Mesenchymal stem cell (in vitro differentiated cells and primary cell): Measurements from ENCODE around the gene UVSSA.

Source experiments
- DNase-seq: peaks from one replicate; pipeline ENCODE4 v3.0.0-alpha.2; 2013
- H2AFZ ChIP-seq: one replicate; pipeline ENCODE4 v1.6.1; 2013; ENCODE audit warnings: low read depth, mild to moderate bottlenecking, control low read depth, inconsistent platforms, low read length, moderate library complexity
- H2AK5ac ChIP-seq: 2 replicates; pipeline ENCODE4 v1.6.1; 2013; ENCODE audit warnings: low read length, moderate library complexity, mild to moderate bottlenecking, inconsistent platforms; ENCODE audit not compliant: severe bottlenecking
- H2BK120ac ChIP-seq: one replicate; pipeline ENCODE4 v1.6.1; 2013; ENCODE audit warnings: low read depth, mild to moderate bottlenecking, inconsistent platforms, low read length, moderate library complexity
- H2BK12ac ChIP-seq, 2 experiments: one replicate each; pipeline ENCODE4 v1.6.1; 2013; ENCODE audit warnings: inconsistent platforms in 2 of 2, low read length in 2 of 2, mild to moderate bottlenecking in 2 of 2, moderate library complexity in 2 of 2, control low read depth in 1 of 2
- H2BK15ac ChIP-seq: one replicate; pipeline ENCODE4 v1.6.1; 2013; ENCODE audit warnings: mild to moderate bottlenecking, low read depth, inconsistent platforms; ENCODE audit not compliant: poor library complexity, severe bottlenecking
- H2BK5ac ChIP-seq: 2 replicates; pipeline ENCODE4 v1.6.1; 2013; ENCODE audit warnings: low read depth, mild to moderate bottlenecking, low read length, control low read depth, inconsistent platforms; ENCODE audit not compliant: poor library complexity, severe bottlenecking
- H3K14ac ChIP-seq, 2 experiments: one replicate each; pipeline ENCODE4 v1.6.1; 2013; ENCODE audit warnings: inconsistent platforms in 2 of 2, low read length in 2 of 2, control low read depth in 1 of 2, mild to moderate bottlenecking in 1 of 2, moderate library complexity in 1 of 2
- H3K18ac ChIP-seq, 2 experiments: one replicate each; pipeline ENCODE4 v1.6.1; 2013; ENCODE audit warnings: inconsistent platforms in 2 of 2, low read length in 2 of 2, control low read depth in 1 of 2, low read depth in 1 of 2, mild to moderate bottlenecking in 1 of 2
- H3K23ac ChIP-seq, 2 experiments: one replicate each; pipeline ENCODE4 v1.6.1; 2013; ENCODE audit warnings: inconsistent platforms in 2 of 2, low read length in 2 of 2, mild to moderate bottlenecking in 2 of 2, moderate library complexity in 2 of 2, control low read depth in 1 of 2
- H3K27ac ChIP-seq: 2 replicates; pipeline ENCODE4 v1.5.1; 2013; ENCODE audit warnings: mild to moderate bottlenecking, moderate library complexity, low read length, control low read depth, inconsistent platforms; ENCODE audit not compliant: poor library complexity, severe bottlenecking
- H3K27me3 ChIP-seq, 2 experiments: 2 replicates each; pipeline versions ENCODE4 v1.6.1 to v1.7.0; 2013; ENCODE audit warnings: low read length in 2 of 2, mild to moderate bottlenecking in 2 of 2, moderate library complexity in 2 of 2, control low read depth in 1 of 2, inconsistent platforms in 1 of 2; ENCODE audit not compliant: control insufficient read depth in 1 of 2, insufficient read depth in 1 of 2
- H3K36me3 ChIP-seq, 2 experiments: 2 replicates each; pipeline versions ENCODE4 v1.6.1 to v1.7.0; 2013; ENCODE audit warnings: low read length in 2 of 2, control low read depth in 1 of 2, inconsistent platforms in 1 of 2, low read depth in 1 of 2, mild to moderate bottlenecking in 1 of 2; ENCODE audit not compliant: insufficient read depth in 2 of 2, control insufficient read depth in 1 of 2
- H3K4ac ChIP-seq, 2 experiments: one replicate each; pipeline ENCODE4 v1.6.1; 2013; ENCODE audit warnings: inconsistent platforms in 2 of 2, low read length in 2 of 2, mild to moderate bottlenecking in 2 of 2, moderate library complexity in 2 of 2, control low read depth in 1 of 2, low read depth in 1 of 2
- H3K4me1 ChIP-seq: 2 replicates; pipeline ENCODE4 v1.6.1; 2013; ENCODE audit warnings: low read depth, low read length, control low read depth; ENCODE audit not compliant: control insufficient read depth, insufficient read depth
- H3K4me2 ChIP-seq: 2 replicates; pipeline ENCODE4 v1.6.1; 2013; ENCODE audit warnings: low read length, mild to moderate bottlenecking, inconsistent platforms; ENCODE audit not compliant: poor library complexity, severe bottlenecking
- H3K4me3 ChIP-seq, 2 experiments: 2 replicates each; pipeline versions ENCODE4 v1.5.1 to v1.7.0; 2013; ENCODE audit warnings: low read length in 2 of 2, mild to moderate bottlenecking in 2 of 2, control low read depth in 1 of 2, low read depth in 1 of 2; ENCODE audit not compliant: insufficient read depth in 1 of 2
- H3K79me1 ChIP-seq: replicated peaks from 2 replicates; pipeline ENCODE4 v1.6.1; 2013; ENCODE audit warnings: mild to moderate bottlenecking, control low read depth, low read length, inconsistent platforms; ENCODE audit not compliant: poor library complexity, severe bottlenecking
- H3K9ac ChIP-seq: 2 replicates; pipeline ENCODE4 v1.7.0; 2013; ENCODE audit warnings: mild to moderate bottlenecking, low read length, moderate library complexity
- H3K9me3 ChIP-seq: 2 replicates; pipeline ENCODE4 v1.7.0; 2013; ENCODE audit warnings: mild to moderate bottlenecking, low read length; ENCODE audit not compliant: control insufficient read depth
- H4K8ac ChIP-seq: one replicate; pipeline ENCODE4 v1.6.1; 2013; ENCODE audit warnings: inconsistent platforms, mild to moderate bottlenecking, low read length, moderate library complexity
- H4K91ac ChIP-seq: one replicate; pipeline ENCODE4 v1.6.1; 2013; ENCODE audit warnings: mild to moderate bottlenecking, low read length, inconsistent platforms
- WGBS: methylation state at CpG from one replicate; pipeline ENCODE4 v1.1.7; 2013; ENCODE audit warnings: mixed read lengths; 5-methylcytosine and 5-hydroxymethylcytosine counted together

Gene UVSSA

DNA sequence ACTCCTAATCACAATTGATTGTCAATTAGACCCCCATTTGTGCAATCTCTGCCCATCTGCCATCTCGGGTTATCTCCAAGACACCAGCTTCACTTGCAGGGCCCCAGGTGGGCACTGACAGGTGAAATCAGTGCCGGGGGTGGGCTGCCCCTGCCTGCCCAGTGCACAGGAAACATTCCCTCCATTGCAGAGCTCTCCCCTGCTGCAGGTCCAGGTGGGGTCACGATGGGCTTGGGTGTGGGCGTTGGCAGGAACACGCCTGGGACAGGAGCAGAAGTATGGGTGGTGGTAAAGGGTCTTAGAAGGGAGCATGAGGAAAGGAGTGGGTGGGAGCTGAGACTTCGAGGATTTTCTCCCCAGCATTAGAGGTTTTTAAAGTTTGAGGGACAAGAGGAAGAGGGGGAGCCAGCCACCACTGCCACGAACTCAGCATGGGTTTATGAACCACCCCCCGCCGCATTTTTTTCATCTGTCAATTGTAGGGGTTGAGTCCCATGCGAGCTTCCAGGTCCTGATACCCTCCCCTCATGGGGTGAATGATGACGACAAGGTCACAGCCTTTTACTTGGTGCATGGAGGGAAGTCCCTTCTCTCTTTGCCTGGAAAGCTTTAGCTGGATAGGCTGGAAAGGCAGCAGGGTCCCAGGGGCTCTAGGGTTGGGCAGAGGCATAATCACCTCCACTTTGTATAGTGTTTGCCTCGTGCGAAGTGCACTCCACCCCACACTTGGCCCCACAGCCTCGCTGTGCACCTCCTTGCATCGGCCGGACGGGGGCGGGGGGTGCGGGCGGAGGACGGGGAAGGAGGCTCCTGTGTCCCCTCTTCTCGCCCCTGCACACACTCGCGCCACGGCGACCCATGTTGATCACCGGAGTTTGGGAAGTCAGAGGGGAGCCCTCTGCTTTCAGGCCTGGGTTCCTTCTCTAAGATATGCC lies 62.8 kb downstream of the UVSSA start:
- Histone ChIP-seq H3K9me3 (peaks cover 17% of the 10 kb centered on the region), H2BK5ac (no peak overlapping the region), H3K79me1 (no peaks in the 10 kb centered on the region), H2BK15ac (no peak overlapping the region), H3K4me1 (peaks cover 8% of the 10 kb centered on the region), H2AFZ (no peak overlapping the region), H4K8ac (no peak overlapping the region), H3K27ac (no peak overlapping the region), H3K9ac (no peak overlapping the region), H3K4ac (no peak overlapping the region), H3K36me3 (peaks cover 0 to 3% of the 10 kb centered on the region in 2 experiments), H3K4me2 (no peak overlapping the region), H2AK5ac (no peak overlapping the region), H3K4me3 (no peak overlapping the region), H3K27me3 (peaks cover 79 to 87% of the 10 kb centered on the region in 2 experiments), H2BK12ac (no peak overlapping the region), H3K18ac (no peak overlapping the region), H2BK120ac (no peak overlapping the region), H3K23ac (no peak overlapping the region), H4K91ac (no peak overlapping the region), H3K14ac (no peak overlapping the region)
- no peak for DNase-seq
- WGBS: 64% methylated on average over 27 of the region's 27 CpGs

- H3K27ac ChIP-seq: no peak overlapping the region
- peaks cover 75 to 85% of the 10 kb centered on the region in 2 experiments for H3K27me3 ChIP-seq
- H2BK120ac ChIP-seq: no peak overlapping the region
- H3K4me1 ChIP-seq: peaks cover 5% of the 10 kb centered on the region
- no peak overlapping the region for H4K91ac ChIP-seq
- H2AFZ ChIP-seq: no peak overlapping the region
- no peak overlapping the region for H2BK15ac ChIP-seq
- H3K23ac ChIP-seq: no peak overlapping the region
- peaks cover 17% of the 10 kb centered on the region for H3K9me3 ChIP-seq
- DNase-seq: peak; percentile 46
- H3K36me3 ChIP-seq: peaks cover 0 to 3% of the 10 kb centered on the region in 2 experiments
- H3K18ac ChIP-seq: no peak overlapping the region
- no peak overlapping the region for H3K4me3 ChIP-seq
- WGBS: 34% methylated on average over 37 of the region's 48 CpGs
- no peak overlapping the region for H3K9ac ChIP-seq
- no peak overlapping the region for H2BK12ac ChIP-seq
- H2BK5ac ChIP-seq: no peak overlapping the region
- no peak overlapping the region for H3K4ac ChIP-seq
- no peak overlapping the region for H2AK5ac ChIP-seq
- H3K79me1 ChIP-seq: no peaks in the 10 kb centered on the region
- H3K14ac ChIP-seq: no peak overlapping the region
- H3K4me2 ChIP-seq: no peak overlapping the region
- H4K8ac ChIP-seq: no peak overlapping the region
Measured at GRCh38 chr4:1410491-1411325, 63.7 kb downstream of the UVSSA start.

DNA sequence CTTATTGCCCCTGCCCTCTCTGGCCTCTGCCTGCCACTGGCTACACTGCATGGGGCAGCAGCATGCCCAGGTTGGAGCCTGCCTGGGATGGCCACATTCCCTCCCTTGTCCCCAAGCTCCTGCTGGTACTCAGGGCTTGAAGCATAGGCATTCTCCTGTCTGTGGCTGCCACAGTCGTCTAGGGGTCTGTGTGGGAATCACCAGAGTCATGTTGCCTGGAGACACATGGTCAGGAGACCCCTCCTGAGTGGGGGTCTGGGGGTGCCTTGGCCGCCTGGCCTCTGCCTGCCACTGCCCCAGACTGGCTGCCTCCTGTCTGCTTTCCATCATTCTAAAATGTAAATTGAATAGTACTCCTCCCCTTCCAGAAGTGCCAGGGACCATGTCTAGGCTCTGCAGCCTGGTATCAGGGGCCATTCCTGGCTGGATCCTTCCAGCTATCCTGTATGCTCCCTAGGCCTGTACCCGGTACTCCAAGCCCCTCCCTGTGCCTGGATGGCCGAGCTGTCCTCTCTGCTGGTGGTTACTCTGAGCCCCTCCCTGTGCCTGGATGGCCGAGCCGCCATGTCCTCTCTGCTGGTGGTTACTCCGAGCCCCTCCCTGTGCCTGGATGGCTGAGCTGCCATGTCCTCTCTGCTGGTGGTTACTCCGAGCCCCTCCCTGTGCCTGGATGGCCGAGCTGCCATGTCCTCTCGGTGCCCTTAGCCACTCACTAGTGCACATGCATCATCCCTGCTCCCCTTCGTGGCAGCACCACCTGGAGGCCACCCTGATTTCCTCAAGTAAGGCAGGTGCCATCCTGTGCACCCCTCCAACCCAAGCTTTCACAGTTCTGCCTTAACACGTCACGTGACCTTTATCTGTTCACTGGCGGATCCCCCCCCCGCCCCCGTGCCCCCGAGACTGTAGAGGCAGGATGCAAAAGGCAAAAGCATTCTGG lies 64.7 kb downstream of the UVSSA start:
- no peak overlapping the region for H2BK15ac ChIP-seq
- no peak overlapping the region for H4K91ac ChIP-seq
- H2BK12ac ChIP-seq: no peak overlapping the region
- no peak overlapping the region for H4K8ac ChIP-seq
- no peak overlapping the region for H2AK5ac ChIP-seq
- no peak for DNase-seq
- H3K4me3 ChIP-seq: no peak overlapping the region
- H3K36me3 ChIP-seq: peaks cover 0 to 3% of the 10 kb centered on the region in 2 experiments
- WGBS: 51% methylated on average over 17 of the region's 17 CpGs
- no peak overlapping the region for H3K4me2 ChIP-seq
- H2BK5ac ChIP-seq: no peak overlapping the region
- peaks cover 3% of the 10 kb centered on the region for H3K4me1 ChIP-seq
- no peak overlapping the region for H2BK120ac ChIP-seq
- H3K27ac ChIP-seq: no peak overlapping the region
- peaks cover 17% of the 10 kb centered on the region for H3K9me3 ChIP-seq
- no peak overlapping the region for H3K14ac ChIP-seq
- H3K18ac ChIP-seq: no peak overlapping the region
- H2AFZ ChIP-seq: no peak overlapping the region
- no peaks in the 10 kb centered on the region for H3K79me1 ChIP-seq
- no peak overlapping the region for H3K23ac ChIP-seq
- peaks cover 79 to 85% of the 10 kb centered on the region in 2 experiments for H3K27me3 ChIP-seq
- no peak overlapping the region for H3K4ac ChIP-seq
- H3K9ac ChIP-seq: no peak overlapping the region
